Endothelial cell of umbilical vein (primary cell): Measurements from ENCODE around the gene SRD5A1.

ENCODE experiments used
- EZH2 ChIP-seq: IDR thresholded peaks from 2 replicates; pipeline ENCODE4 v1.6.1; 2012; ENCODE audit warnings: borderline replicate concordance, low read depth, mild to moderate bottlenecking, moderate library complexity, low read length, inconsistent platforms; ENCODE audit not compliant: severe bottlenecking
- POLR2AphosphoS5 ChIP-seq: IDR thresholded peaks from 2 replicates; pipeline ENCODE4 v1.6.1; 2012; ENCODE audit warnings: low read depth, mild to moderate bottlenecking, control low read depth, low read length, moderate library complexity; ENCODE audit not compliant: insufficient read depth

- TF ChIP-seq POLR2AphosphoS5 (no peak), EZH2 (no peak)
These were observed 34.4 kb downstream of the SRD5A1 start for GRCh38 chr5:6667648-6668047.
